Mesodermal cell (in vitro differentiated cells): ENCODE data around the gene AGMO.
"Not testable (repeated sequence)": the region's sequence is repeated elsewhere in the genome, so short reads cannot be mapped to it uniquely, and the experiment has no call there.

Source experiments
- H3K27ac ChIP-seq: 2 replicates; pipeline ENCODE4 v1.7.0; 2013; ENCODE audit warnings: mild to moderate bottlenecking, low read depth, low read length, moderate library complexity; ENCODE audit not compliant: severe bottlenecking
- H3K36me3 ChIP-seq: 2 replicates; pipeline ENCODE4 v1.7.1; 2013; ENCODE audit warnings: mild to moderate bottlenecking, low read length, moderate library complexity; ENCODE audit not compliant: control insufficient read depth, insufficient read depth
- H3K4me1 ChIP-seq: one replicate; pipeline ENCODE4 v1.7.1; 2013; ENCODE audit warnings: mild to moderate bottlenecking, low read length; ENCODE audit not compliant: insufficient read depth, control insufficient read depth, poor library complexity, severe bottlenecking
- H3K4me3 ChIP-seq: 2 replicates; pipeline ENCODE4 v1.7.0; 2013; ENCODE audit warnings: low read length, control low read depth, mild to moderate bottlenecking; ENCODE audit not compliant: insufficient read depth, poor library complexity, severe bottlenecking; ENCODE audit errors: extremely low read depth
- H3K9me3 ChIP-seq: 2 replicates; pipeline ENCODE4 v1.7.1; 2013; ENCODE audit warnings: mild to moderate bottlenecking, low read length, moderate library complexity; ENCODE audit not compliant: control insufficient read depth
- WGBS, 2 experiments: methylation state at CpG; one replicate each; pipeline ENCODE4 v1.1.5; 2013; ENCODE audit warnings: missing lambda C conversion rate in 2 of 2; ENCODE audit not compliant: insufficient coverage in 2 of 2; 5-methylcytosine and 5-hydroxymethylcytosine counted together

Gene AGMO

GRCh38 chr7:15303357-15303756 lies 258.5 kb downstream of the AGMO start:
- no peaks in the 10 kb centered on the region for H3K36me3 ChIP-seq
- no peaks in the 10 kb centered on the region for H3K9me3 ChIP-seq
- 85 to 89% methylated on average over 3 of the region's 3 CpGs for WGBS, 2 experiments
- no peak overlapping the region for H3K27ac ChIP-seq
- H3K4me1 ChIP-seq, result no peaks in the 10 kb centered on the region
- H3K4me3 ChIP-seq, result no peak overlapping the region

GRCh38 chr7:15300986-15301385 lies 260.8 kb downstream of the AGMO start:
- H3K27ac ChIP-seq, H3K4me3 ChIP-seq, H3K9me3 ChIP-seq, H3K36me3 ChIP-seq, H3K4me1 ChIP-seq: not testable (repeated sequence)
- WGBS, 2 experiments, result 73 to 88% methylated on average over 5 to 6 of the region's 6 CpGs

GRCh38 chr7:15292138-15292537 lies 269.7 kb downstream of the AGMO start:
- no peak overlapping the region for H3K4me3 ChIP-seq
- H3K27ac ChIP-seq, result no peak overlapping the region
- no peaks in the 10 kb centered on the region for H3K4me1 ChIP-seq
- no peaks in the 10 kb centered on the region for H3K9me3 ChIP-seq
- 70 to 90% methylated on average over 4 of the region's 5 CpGs for WGBS, 2 experiments
- H3K36me3 ChIP-seq, result no peaks in the 10 kb centered on the region

- Histone ChIP-seq H3K9me3 (no peaks in the 10 kb centered on the region), H3K27ac (no peak overlapping the region)
- WGBS, 2 experiments, result 76 to 88% methylated on average over 3 to 5 of the region's 6 CpGs
Observed at GRCh38 chr7:15291699-15292098, 270.1 kb downstream of the AGMO start.

GRCh38 chr7:15288741-15289140 lies 273.1 kb downstream of the AGMO start:
- no CpG with 5 or more reads among the region's 2 CpGs for WGBS, 2 experiments
- Histone ChIP-seq H3K27ac (no peak overlapping the region), H3K9me3 (no peaks in the 10 kb centered on the region), H3K4me1 (no peaks in the 10 kb centered on the region), H3K4me3 (no peak overlapping the region), H3K36me3 (no peaks in the 10 kb centered on the region)

More at GRCh38 chr7:15291699-15292098, 270.1 kb downstream of the AGMO start:
- no peaks in the 10 kb centered on the region for H3K36me3 ChIP-seq
- no peak overlapping the region for H3K4me3 ChIP-seq
- H3K4me1 ChIP-seq, result no peaks in the 10 kb centered on the region

- no peaks in the 10 kb centered on the region for H3K9me3 ChIP-seq
- H3K4me3 ChIP-seq, result no peak overlapping the region
- no peaks in the 10 kb centered on the region for H3K4me1 ChIP-seq
- WGBS, 2 experiments, result 57 to 67% methylated on average over 1 of the region's 1 CpG
- no peak overlapping the region for H3K27ac ChIP-seq
- H3K36me3 ChIP-seq, result no peaks in the 10 kb centered on the region
Observed at GRCh38 chr7:15284396-15284795, 277.4 kb downstream of the AGMO start.

GRCh38 chr7:15280078-15280733 lies 281.6 kb downstream of the AGMO start:
- Histone ChIP-seq H3K27ac (no peak overlapping the region), H3K4me1 (no peaks in the 10 kb centered on the region), H3K4me3 (no peak overlapping the region), H3K9me3 (peaks cover 12% of the 10 kb centered on the region), H3K36me3 (no peaks in the 10 kb centered on the region)
- WGBS, 2 experiments, result 89 to 93% methylated on average over 2 to 3 of the region's 3 CpGs

- Histone ChIP-seq H3K9me3 (peaks cover 12% of the 10 kb centered on the region), H3K36me3 (no peaks in the 10 kb centered on the region), H3K4me1 (no peaks in the 10 kb centered on the region), H3K4me3 (no peak overlapping the region), H3K27ac (no peak overlapping the region)
- WGBS, 2 experiments, result 100% methylated on average over 1 of the region's 1 CpG
Observed at GRCh38 chr7:15279640-15280039, 282.2 kb downstream of the AGMO start.

GRCh38 chr7:15257689-15258088 lies 304.1 kb downstream of the AGMO start:
- Histone ChIP-seq H3K9me3 (no peaks in the 10 kb centered on the region), H3K4me3 (no peak overlapping the region)
- WGBS, 2 experiments, result no CpG with 5 or more reads among the region's 4 CpGs

GRCh38 chr7:15252181-15252580 lies 309.6 kb downstream of the AGMO start:
- Histone ChIP-seq H3K4me3 (no peak overlapping the region), H3K4me1 (no peaks in the 10 kb centered on the region), H3K36me3 (no peaks in the 10 kb centered on the region), H3K9me3 (no peaks in the 10 kb centered on the region), H3K27ac (no peak overlapping the region)
- no CpG with 5 or more reads among the region's 1 CpG for WGBS, 2 experiments

More at GRCh38 chr7:15257689-15258088, 304.1 kb downstream of the AGMO start:
- Histone ChIP-seq H3K27ac (no peak overlapping the region), H3K4me1 (no peaks in the 10 kb centered on the region), H3K36me3 (no peaks in the 10 kb centered on the region)

GRCh38 chr7:15248514-15248913 lies 313.3 kb downstream of the AGMO start:
- no peaks in the 10 kb centered on the region for H3K36me3 ChIP-seq
- H3K4me3 ChIP-seq, result no peak overlapping the region
- no peaks in the 10 kb centered on the region for H3K9me3 ChIP-seq
- WGBS, 2 experiments, result 80% methylated on average over 1 of the region's 2 CpGs; no CpG with 5 or more reads in 1 of the 2 experiments
- H3K4me1 ChIP-seq, result no peaks in the 10 kb centered on the region
- H3K27ac ChIP-seq, result no peak overlapping the region
